ENCODE results near the gene ATP8B3. TPM values are rescaled to one million over a fixed set of nuclear protein-coding genes. Genes with fewer than 3 reads are reported as not detected.

ATP8B3 gene
- total and polyA plus RNA-seq, 9 of the 15 experiments (the other 6 are each of a cell fraction or from before 2014, with no cell fraction given): 1.2 to 12.3 (median 3.8) TPM

GRCh38 chr19:1855828-1856255 lies 43.8 kb upstream of the ATP8B3 start (continued):
- no peak for TF ChIP-seq CEBPZ (IDR thresholded peaks at IDR 0.05; ENCODE audit: borderline replicate concordance, low read depth, low read length)
- TF ChIP-seq HDAC6 (IDR thresholded peaks at IDR 0.05; ENCODE audit: low read depth, low read length): no peak
- TF ChIP-seq SIN3A (IDR thresholded peaks at IDR 0.05; ENCODE audit: borderline replicate concordance in 2 of 2, control insufficient read depth in 1 of 2, low read depth in 2 of 2, low read length in 2 of 2): 0 out of 4 replicates have a peak, but pooled peaks of 1 of the 2 experiments have one; percentile 1
- TF ChIP-seq CBX3 (IDR thresholded peaks at IDR 0.05; ENCODE audit: borderline replicate concordance in 1 of 2, low read length in 2 of 2): no peak
- 0 out of 2 replicates have a peak, but pooled peaks have one; percentile 6 for TF ChIP-seq EP400 (IDR thresholded peaks at IDR 0.05)
- TF ChIP-seq HCFC1 (IDR thresholded peaks at IDR 0.05; ENCODE audit: low read depth, low read length): no peak
- TF ChIP-seq ZNF134 (CRISPR knock-in tag; conservative IDR thresholded peaks at IDR 0.05): no peak
- TF ChIP-seq DPF2 (IDR thresholded peaks at IDR 0.05): no peak
- TF ChIP-seq ZNF561 (CRISPR knock-in tag; conservative IDR thresholded peaks at IDR 0.05): no peak
- no peak for TF ChIP-seq CXXC5 (CRISPR knock-in tag; IDR thresholded peaks at IDR 0.05)
- TF ChIP-seq ZFPM2 (CRISPR knock-in tag; IDR thresholded peaks at IDR 0.05): no peak
- no peak for TF ChIP-seq ATF2 (CRISPR knock-in tag; IDR thresholded peaks at IDR 0.05)
- TF ChIP-seq SRSF3 (IDR thresholded peaks at IDR 0.05; ENCODE audit: insufficient read depth, low read length): no peak
- no peak for TF ChIP-seq ZNF282 (CRISPR knock-in tag; IDR thresholded peaks at IDR 0.05)
- no peak for TF ChIP-seq TARDBP (IDR thresholded peaks at IDR 0.05)
- TF ChIP-seq KLF6 (CRISPR knock-in tag; IDR thresholded peaks at IDR 0.05; ENCODE audit: borderline replicate concordance): no peak
- TF ChIP-seq MTF1 (CRISPR knock-in tag; IDR thresholded peaks at IDR 0.05; ENCODE audit: borderline replicate concordance): no peak
- no peak for TF ChIP-seq ARHGAP35 (IDR thresholded peaks at IDR 0.05; ENCODE audit: partially characterized antibody)
- TF ChIP-seq NFRKB (IDR thresholded peaks at IDR 0.05; ENCODE audit: low read depth): no peak
